Right ventricle myocardium superior (tissue), 1 donor: Measurements from ENCODE around the gene LAMP5. TPM values are rescaled to one million over a fixed set of nuclear protein-coding genes. Genes with fewer than 3 reads are reported as not detected.

Experiments used
- ATAC-seq: fragments of 200-7000 bp; cut with Tn5 transposase; one replicate; pipeline ENCODE4 v1.9.1; 2020; ENCODE audit warnings: mild to moderate bottlenecking; ENCODE audit not compliant: poor library complexity
- DNase-seq: peaks from one replicate; pipeline ENCODE4 v3.0.0-alpha.2; 2020
- intact Hi-C: fragments of 100-400 bp; cut with DNase I; formaldehyde crosslinking; loops from one replicate; pipeline ENCODE4 v1.11.2; 2022
- total RNA-seq: library from RNA; stranded (reverse); fragmentation: NEBNext Ultra II Directional; extraction: Animal tissue kit (Norgen Biotek cat#: 25700); gene quantifications from one replicate; pipeline ENCODE4 v1.2.1, GENCODE V29; 2021
- donor health status: DM: no; HTN: yes; CAD: no; lungs with severe emphysema.

Gene LAMP5
- total RNA-seq, 1 donor from 2014 or later = not detected

DNA sequence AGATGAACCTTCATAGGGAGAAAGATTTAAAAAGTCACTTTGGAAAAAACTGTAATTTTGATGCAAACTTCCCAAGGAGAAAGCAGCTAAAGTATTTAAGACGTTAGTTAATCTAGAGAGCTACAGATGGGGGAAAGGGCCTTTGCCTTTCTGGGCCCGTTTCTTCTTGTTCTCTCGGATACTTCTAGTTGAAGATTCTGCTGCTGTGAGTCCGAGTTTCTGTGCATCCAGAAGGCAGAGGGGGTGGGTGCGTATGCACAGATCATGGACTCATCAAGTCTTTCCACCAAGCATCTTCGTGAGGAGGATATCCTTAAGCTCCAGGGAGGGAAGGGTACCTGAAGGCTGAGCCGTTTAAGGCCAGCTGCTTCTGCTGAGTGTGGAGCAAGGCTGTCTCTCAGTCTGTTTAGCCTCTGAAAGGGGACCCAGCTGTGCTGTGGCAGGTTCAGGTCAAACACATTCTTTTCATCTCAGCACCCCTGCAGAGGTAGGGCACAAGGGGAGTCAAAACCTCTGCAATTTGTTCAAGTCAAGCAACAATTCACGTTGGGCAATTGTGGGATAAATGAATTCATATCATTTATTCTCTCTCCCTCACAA is 4.3 kb downstream of the LAMP5 start:
- ATAC-seq (no peak), DNase-seq (no peak)
- intact Hi-C loops = no loop called here

DNA sequence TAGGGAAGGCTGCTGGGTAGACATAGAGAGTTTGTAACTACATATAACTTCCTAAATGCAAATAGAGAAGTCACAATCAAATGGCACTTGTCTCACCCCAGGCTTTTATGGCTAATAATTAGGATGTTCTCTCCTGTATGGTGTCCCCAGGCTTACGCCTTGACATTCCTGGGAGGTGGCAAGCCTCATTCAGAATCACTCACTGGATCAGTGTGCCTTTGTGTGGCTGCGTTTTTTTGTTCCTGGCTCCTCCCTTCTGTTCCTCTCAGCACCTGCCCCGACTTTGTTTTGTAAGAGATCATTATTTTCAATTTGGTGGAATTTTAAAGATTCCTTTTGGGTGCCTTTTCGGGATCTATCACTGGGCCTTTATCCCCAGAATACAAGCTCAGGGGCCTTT is 5.7 kb downstream of the LAMP5 start:
- intact Hi-C loops = no loop called here
- DNase-seq (no peak), ATAC-seq (no peak)

GRCh38 chr20:9523636-9524035 is 9.2 kb downstream of the LAMP5 start:
- intact Hi-C loops = no loop called here

DNA sequence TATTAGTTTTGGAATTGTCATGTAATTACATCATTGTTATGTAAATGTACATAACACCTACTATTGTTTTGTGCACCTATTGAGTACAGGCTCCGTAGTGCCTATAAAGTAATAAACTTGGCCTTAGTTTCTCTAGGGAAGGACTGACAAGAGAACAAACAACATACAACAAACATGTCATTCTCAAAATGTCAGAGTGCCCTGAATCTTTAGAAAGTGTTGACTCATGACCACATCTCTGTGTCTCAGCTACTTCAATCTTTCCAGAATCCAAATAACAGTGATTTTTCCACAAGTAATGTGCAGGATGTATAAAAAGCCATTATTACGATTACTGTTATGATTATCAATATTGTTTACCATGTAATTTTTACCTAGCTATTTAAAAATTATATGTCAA is 17.2 kb downstream of the LAMP5 start:
- DNase-seq (no peak), ATAC-seq (no peak)
- intact Hi-C loops = no loop called here

More at GRCh38 chr20:9523636-9524035, 9.2 kb downstream of the LAMP5 start:
- ATAC-seq = no peak
- no peak for DNase-seq

DNA sequence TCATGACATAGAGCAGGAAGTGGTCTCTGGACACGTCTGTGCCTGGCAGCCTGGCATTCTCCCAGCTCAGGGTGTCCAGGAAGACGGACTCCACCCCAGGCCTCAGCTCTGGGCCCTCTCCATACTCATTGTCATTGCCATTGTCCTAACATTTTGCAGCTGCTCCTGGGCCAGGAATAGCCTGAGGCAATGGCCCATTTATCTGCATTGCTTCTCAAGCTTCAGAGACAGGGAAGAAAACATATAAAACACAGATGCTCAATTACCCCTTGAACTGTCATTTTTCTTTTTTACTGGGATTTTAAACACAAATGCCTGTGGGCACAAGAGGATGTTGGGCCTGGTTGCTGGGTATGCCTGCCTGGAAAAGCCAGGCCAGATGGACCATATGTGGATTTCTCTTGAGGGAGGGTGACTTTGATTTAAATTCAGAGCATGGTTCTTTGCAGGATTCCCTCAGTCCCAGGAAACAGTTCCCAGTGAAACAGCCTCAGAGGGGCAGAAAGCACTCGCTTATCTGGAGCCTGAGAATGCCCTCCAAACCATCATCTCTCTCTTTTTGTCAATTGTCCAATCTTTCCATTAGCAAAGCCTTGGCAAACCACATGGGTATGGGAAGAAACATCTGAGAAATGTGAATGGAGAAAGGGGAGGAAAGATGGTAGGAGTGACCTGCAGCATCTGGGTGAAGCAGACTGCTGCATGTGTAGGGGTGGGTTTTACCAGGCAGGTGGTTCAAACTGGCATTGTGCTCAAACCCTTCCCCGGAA is 17.9 kb downstream of the LAMP5 start:
- no peak for ATAC-seq
- DNase-seq = no peak
- intact Hi-C loops = no loop called here

GRCh38 chr20:9534025-9534424 is 19.6 kb downstream of the LAMP5 start:
- ATAC-seq (no peak), DNase-seq (no peak)
- intact Hi-C loops = no loop called here

DNA sequence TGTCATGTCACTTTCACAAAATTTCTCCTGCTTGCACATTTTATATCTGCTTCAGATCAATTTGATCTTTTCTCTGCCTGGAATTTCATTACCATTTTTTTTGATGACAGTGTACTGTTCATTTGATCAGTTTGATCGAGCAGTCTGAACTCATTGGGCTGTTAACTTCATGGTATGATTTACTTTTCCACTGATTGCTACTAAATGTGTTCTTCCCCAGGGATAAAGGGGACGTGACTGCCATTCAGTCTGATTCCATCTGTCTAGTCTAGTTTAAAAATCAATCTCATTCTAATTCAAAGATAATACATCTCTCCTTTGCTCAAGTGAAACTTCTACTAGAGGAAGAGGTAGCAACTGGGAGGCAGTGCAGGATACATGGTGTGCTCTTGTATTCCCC is 21.1 kb downstream of the LAMP5 start:
- intact Hi-C loops = no loop called here
- DNase-seq (no peak), ATAC-seq (no peak)

- ATAC-seq (no peak), DNase-seq (no peak)
- intact Hi-C loops = no loop called here
Observed at GRCh38 chr20:9543214-9543613, 28.8 kb downstream of the LAMP5 start.

- DNase-seq (no peak), ATAC-seq (no peak)
- intact Hi-C loops = no loop called here
Observed at GRCh38 chr20:9550283-9550682, 35.9 kb downstream of the LAMP5 start.

DNA sequence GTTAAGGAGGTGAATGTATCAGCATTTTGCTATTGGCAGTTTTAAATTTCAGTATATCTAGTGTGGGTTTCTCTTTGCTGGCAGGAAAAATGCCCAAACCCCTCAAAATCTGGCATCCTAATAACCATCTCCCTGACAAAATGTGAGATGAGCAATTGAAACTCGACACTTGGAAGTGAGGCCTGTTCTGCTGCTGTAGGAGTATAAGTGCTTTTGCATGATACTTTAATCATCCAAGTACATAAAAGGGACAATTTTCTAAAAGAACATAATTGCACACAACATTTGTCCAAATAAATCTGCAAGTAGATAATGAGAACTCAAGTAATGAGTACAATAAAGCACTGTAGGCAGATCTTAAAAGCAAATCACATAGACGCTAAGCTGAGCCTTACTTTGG is 36.5 kb downstream of the LAMP5 start:
- intact Hi-C loops = no loop called here
- no peak for ATAC-seq
- DNase-seq = no peak

DNA sequence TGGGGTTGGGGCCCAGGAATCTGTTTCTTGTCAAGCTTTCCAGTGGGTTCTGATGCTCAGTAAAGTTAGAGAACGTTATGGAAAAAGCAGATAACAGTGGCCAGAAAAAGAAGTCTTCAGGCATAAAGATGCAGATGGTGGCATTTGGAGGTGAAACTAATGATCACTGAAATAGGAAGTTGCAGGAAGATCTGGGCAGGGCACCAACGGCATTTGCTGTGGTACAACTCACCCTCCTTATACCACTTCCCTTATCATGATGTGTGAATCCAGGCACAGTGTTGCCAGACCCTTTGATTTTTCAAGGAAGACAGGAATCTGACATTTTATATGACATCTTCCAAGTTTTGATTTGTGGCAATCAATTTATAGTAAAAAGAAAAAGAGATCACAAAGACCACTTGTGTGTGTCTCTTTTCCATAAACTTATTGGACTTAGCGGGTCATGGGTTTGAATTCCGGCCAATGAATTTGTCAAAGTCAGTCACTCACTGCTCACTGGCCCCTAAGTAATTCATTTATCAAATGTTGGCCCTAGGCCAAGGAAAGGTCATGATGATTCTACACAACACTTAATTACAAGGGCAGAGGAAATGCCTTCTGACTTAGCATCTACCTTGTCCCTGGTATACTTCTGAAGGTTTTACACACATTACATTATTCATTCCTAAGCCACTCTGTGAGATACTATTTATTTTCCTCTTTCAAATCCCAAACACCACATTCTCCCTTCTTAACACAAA is 37.6 kb downstream of the LAMP5 start:
- intact Hi-C loops = no loop called here
- ATAC-seq = no peak

GRCh38 chr20:9555781-9556180 is 41.4 kb downstream of the LAMP5 start:
- DNase-seq (no peak), ATAC-seq (no peak)
- intact Hi-C loops = no loop called here

More for the DNA sequence above, 37.6 kb downstream of the LAMP5 start:
- no peak for DNase-seq

GRCh38 chr20:9557411-9557810 is 43.0 kb downstream of the LAMP5 start:
- no peak for DNase-seq
- intact Hi-C loops = no loop called here
- no peak for ATAC-seq

GRCh38 chr20:9565910-9566550 is 51.6 kb downstream of the LAMP5 start:
- ATAC-seq = no peak
- DNase-seq = no peak
- intact Hi-C loops = no loop called here

DNA sequence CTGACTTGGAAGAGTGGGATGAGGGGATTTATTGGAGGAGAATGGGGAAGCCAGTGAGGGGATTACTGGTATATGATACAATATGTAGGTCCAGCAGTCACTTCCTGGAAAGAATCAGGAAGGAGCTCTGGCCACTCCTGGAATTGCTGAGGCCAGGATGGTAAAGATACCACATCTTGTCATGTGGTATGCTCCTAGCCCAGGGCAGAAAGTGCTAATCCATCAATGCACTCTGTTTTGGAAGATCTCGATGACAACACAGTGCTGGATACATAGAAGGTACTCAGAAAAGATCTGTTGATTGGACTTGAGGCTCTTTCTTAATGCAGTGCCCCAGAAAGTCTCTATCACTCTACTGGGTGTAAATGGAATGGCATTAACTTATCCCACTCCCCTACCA is 52.6 kb downstream of the LAMP5 start:
- ATAC-seq (no peak), DNase-seq (no peak)
- intact Hi-C loops = no loop called here

DNA sequence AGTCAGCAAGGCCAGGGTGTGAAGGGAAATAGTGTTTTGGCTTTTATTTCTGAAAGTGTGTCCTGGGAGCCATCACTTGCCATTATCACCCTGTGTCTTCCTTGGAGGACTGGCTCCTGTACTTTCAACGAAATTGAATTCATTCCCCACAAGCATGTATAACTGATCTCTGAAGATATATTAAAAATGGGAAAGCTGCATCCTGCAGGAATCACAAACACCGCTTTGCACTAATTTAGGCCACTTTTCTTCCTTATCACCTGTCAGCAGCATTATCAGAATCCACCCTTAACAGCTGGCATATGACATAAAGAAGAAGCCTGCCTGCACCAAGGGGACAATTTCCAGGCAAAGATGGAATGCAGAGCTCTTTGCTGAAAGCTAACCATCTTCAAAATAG is 56.2 kb downstream of the LAMP5 start:
- ATAC-seq (no peak), DNase-seq (no peak)
- intact Hi-C loops = no loop called here

DNA sequence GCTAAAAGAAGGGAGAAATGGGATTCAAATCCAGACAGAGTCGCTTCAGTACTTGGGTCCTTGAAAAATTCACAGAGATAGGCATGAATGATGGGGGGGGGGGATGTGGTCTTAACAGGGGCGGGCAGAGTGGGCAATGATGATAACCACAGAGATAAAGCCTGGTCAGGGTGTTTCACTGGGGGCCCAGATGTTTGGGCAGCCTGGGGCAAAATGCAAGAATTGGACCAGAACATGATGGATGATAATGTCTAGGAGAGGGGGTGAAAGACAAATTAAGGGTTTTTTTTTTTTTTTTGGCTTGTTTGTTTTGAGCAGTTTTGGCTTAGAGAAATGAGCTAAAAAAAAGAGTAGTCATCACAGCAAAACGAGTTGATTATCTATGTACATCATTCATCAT is 57.4 kb downstream of the LAMP5 start:
- intact Hi-C loops = no loop called here
- no peak for DNase-seq
- no peak for ATAC-seq

- intact Hi-C loops = no loop called here
- no peak for DNase-seq
- ATAC-seq = no peak
Observed at GRCh38 chr20:9572670-9573069, 58.3 kb downstream of the LAMP5 start.

GRCh38 chr20:9573335-9574151 is 59.2 kb downstream of the LAMP5 start:
- intact Hi-C loops = no loop called here
- no peak for ATAC-seq
- no peak for DNase-seq
